Measurements from ENCODE around the gene CGNL1. TPM values are rescaled to one million over a fixed set of nuclear protein-coding genes. Genes with fewer than 3 reads are reported as not detected.

The CGNL1 gene
- total RNA-seq, 1 donor from 2014 or later, result 11.0 TPM

GRCh38 chr15:57505949-57506391, 129.7 kb downstream of the CGNL1 start:
- DNase-seq (ENCODE audit: low read depth), result no peak
- Histone ChIP-seq H4K20me1 (ENCODE audit: insufficient read depth, low read length) (no peaks in the 10 kb centered on the region), H3K4me3 (ENCODE audit: insufficient read depth, low read depth, low read length) (no peak overlapping the region), H3K9me3 (ENCODE audit: insufficient read depth, low read depth, low read length) (no peaks in the 10 kb centered on the region), H2AFZ (ENCODE audit: low read depth, low read length) (no peak overlapping the region), H3K79me2 (ENCODE audit: insufficient read depth, low read length) (no peaks in the 10 kb centered on the region), H3K9ac (ENCODE audit: low read length) (no peak overlapping the region), H3K27ac (ENCODE audit: low read depth, low read length) (peak overlapping the region; percentile 47), H3K4me1 (ENCODE audit: insufficient read depth, low read length) (peaks cover 32% of the 10 kb centered on the region), H3K36me3 (ENCODE audit: insufficient read depth, low read length) (no peaks in the 10 kb centered on the region), H3K27me3 (ENCODE audit: insufficient read depth, low read length) (no peaks in the 10 kb centered on the region), H3K4me2 (ENCODE audit: low read length) (peak overlapping the region; percentile 42)
- H3K4me3 Mint-ChIP-seq (ENCODE audit: unreplicated experiment), result no peak overlapping the region
- peaks cover 3% of the 10 kb centered on the region for H3K36me3 Mint-ChIP-seq (ENCODE audit: low read depth, unreplicated experiment)
- TF ChIP-seq EZH2 (IDR thresholded peaks at IDR 0.05; ENCODE audit: insufficient read depth, low read length), result no peak
- TF ChIP-seq CTCF (IDR thresholded peaks at IDR 0.05; ENCODE audit: insufficient read depth, low read depth, low read length), result no peak
- peaks cover 48% of the 10 kb centered on the region for H3K4me1 Mint-ChIP-seq (ENCODE audit: low read depth, unreplicated experiment)
- FAIRE-seq, result peak; percentile 20
- no peak overlapping the region for H3K27ac Mint-ChIP-seq (ENCODE audit: unreplicated experiment)
- H3K9me3 Mint-ChIP-seq (ENCODE audit: unreplicated experiment), result no peaks in the 10 kb centered on the region
- H3K27me3 Mint-ChIP-seq (ENCODE audit: low read depth, unreplicated experiment), result no peaks in the 10 kb centered on the region

- Histone ChIP-seq H3K4me1 (ENCODE audit: insufficient read depth, low read length) (peaks cover 29% of the 10 kb centered on the region), H3K4me2 (ENCODE audit: low read length) (peak overlapping the region; percentile 42), H3K36me3 (ENCODE audit: insufficient read depth, low read length) (no peaks in the 10 kb centered on the region), H3K79me2 (ENCODE audit: insufficient read depth, low read length) (no peaks in the 10 kb centered on the region), H3K9me3 (ENCODE audit: insufficient read depth, low read depth, low read length) (no peaks in the 10 kb centered on the region), H3K9ac (ENCODE audit: low read length) (no peak overlapping the region), H3K4me3 (ENCODE audit: insufficient read depth, low read depth, low read length) (no peak overlapping the region), H2AFZ (ENCODE audit: low read depth, low read length) (no peak overlapping the region), H3K27ac (ENCODE audit: low read depth, low read length) (peak overlapping the region; percentile 47), H4K20me1 (ENCODE audit: insufficient read depth, low read length) (no peaks in the 10 kb centered on the region), H3K27me3 (ENCODE audit: insufficient read depth, low read length) (no peaks in the 10 kb centered on the region)
- no peak for DNase-seq (ENCODE audit: low read depth)
- Mint-ChIP-seq H3K36me3 (ENCODE audit: low read depth, unreplicated experiment) (peaks cover under 1% of the 10 kb centered on the region), H3K9me3 (ENCODE audit: unreplicated experiment) (no peaks in the 10 kb centered on the region), H3K27me3 (ENCODE audit: low read depth, unreplicated experiment) (no peaks in the 10 kb centered on the region), H3K4me3 (ENCODE audit: unreplicated experiment) (no peak overlapping the region), H3K4me1 (ENCODE audit: low read depth, unreplicated experiment) (peaks cover 45% of the 10 kb centered on the region), H3K27ac (ENCODE audit: unreplicated experiment) (no peak overlapping the region)
- FAIRE-seq, result no peak
- TF ChIP-seq CTCF (IDR thresholded peaks at IDR 0.05; ENCODE audit: insufficient read depth, low read depth, low read length) (no peak), EZH2 (IDR thresholded peaks at IDR 0.05; ENCODE audit: insufficient read depth, low read length) (no peak)
These were observed 130.1 kb downstream of the CGNL1 start for GRCh38 chr15:57506422-57506821.

- Histone ChIP-seq H3K4me1 (ENCODE audit: insufficient read depth, low read length) (peaks cover 29% of the 10 kb centered on the region), H2AFZ (ENCODE audit: low read depth, low read length) (no peak overlapping the region), H4K20me1 (ENCODE audit: insufficient read depth, low read length) (no peaks in the 10 kb centered on the region), H3K4me2 (ENCODE audit: low read length) (no peak overlapping the region), H3K9ac (ENCODE audit: low read length) (no peak overlapping the region), H3K36me3 (ENCODE audit: insufficient read depth, low read length) (no peaks in the 10 kb centered on the region), H3K4me3 (ENCODE audit: insufficient read depth, low read depth, low read length) (no peak overlapping the region), H3K79me2 (ENCODE audit: insufficient read depth, low read length) (no peaks in the 10 kb centered on the region), H3K27me3 (ENCODE audit: insufficient read depth, low read length) (no peaks in the 10 kb centered on the region), H3K9me3 (ENCODE audit: insufficient read depth, low read depth, low read length) (no peaks in the 10 kb centered on the region), H3K27ac (ENCODE audit: low read depth, low read length) (no peak overlapping the region)
- Mint-ChIP-seq H3K27me3 (ENCODE audit: low read depth, unreplicated experiment) (no peaks in the 10 kb centered on the region), H3K4me1 (ENCODE audit: low read depth, unreplicated experiment) (peaks cover 38% of the 10 kb centered on the region), H3K9me3 (ENCODE audit: unreplicated experiment) (peaks cover 4% of the 10 kb centered on the region), H3K36me3 (ENCODE audit: low read depth, unreplicated experiment) (no peaks in the 10 kb centered on the region), H3K4me3 (ENCODE audit: unreplicated experiment) (no peak overlapping the region), H3K27ac (ENCODE audit: unreplicated experiment) (no peak overlapping the region)
- FAIRE-seq, result no peak
- no peak for DNase-seq (ENCODE audit: low read depth)
- TF ChIP-seq EZH2 (IDR thresholded peaks at IDR 0.05; ENCODE audit: insufficient read depth, low read length) (no peak), CTCF (IDR thresholded peaks at IDR 0.05; ENCODE audit: insufficient read depth, low read depth, low read length) (no peak)
These were observed 130.8 kb downstream of the CGNL1 start for GRCh38 chr15:57507111-57507510.

Data from astrocyte (in vitro differentiated cells and primary cell).